Measurements from ENCODE around the gene KIF14. TPM values are rescaled to one million over a fixed set of nuclear protein-coding genes. Genes with fewer than 3 reads are reported as not detected.

Gene KIF14, protein sequence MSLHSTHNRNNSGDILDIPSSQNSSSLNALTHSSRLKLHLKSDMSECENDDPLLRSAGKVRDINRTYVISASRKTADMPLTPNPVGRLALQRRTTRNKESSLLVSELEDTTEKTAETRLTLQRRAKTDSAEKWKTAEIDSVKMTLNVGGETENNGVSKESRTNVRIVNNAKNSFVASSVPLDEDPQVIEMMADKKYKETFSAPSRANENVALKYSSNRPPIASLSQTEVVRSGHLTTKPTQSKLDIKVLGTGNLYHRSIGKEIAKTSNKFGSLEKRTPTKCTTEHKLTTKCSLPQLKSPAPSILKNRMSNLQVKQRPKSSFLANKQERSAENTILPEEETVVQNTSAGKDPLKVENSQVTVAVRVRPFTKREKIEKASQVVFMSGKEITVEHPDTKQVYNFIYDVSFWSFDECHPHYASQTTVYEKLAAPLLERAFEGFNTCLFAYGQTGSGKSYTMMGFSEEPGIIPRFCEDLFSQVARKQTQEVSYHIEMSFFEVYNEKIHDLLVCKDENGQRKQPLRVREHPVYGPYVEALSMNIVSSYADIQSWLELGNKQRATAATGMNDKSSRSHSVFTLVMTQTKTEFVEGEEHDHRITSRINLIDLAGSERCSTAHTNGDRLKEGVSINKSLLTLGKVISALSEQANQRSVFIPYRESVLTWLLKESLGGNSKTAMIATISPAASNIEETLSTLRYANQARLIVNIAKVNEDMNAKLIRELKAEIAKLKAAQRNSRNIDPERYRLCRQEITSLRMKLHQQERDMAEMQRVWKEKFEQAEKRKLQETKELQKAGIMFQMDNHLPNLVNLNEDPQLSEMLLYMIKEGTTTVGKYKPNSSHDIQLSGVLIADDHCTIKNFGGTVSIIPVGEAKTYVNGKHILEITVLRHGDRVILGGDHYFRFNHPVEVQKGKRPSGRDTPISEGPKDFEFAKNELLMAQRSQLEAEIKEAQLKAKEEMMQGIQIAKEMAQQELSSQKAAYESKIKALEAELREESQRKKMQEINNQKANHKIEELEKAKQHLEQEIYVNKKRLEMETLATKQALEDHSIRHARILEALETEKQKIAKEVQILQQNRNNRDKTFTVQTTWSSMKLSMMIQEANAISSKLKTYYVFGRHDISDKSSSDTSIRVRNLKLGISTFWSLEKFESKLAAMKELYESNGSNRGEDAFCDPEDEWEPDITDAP (N-terminal part only)
- 10 to 100 TPM in 1 of 5 donors, 1 to 10 TPM in 4; 3.4 to 15.6 (median 7.8) TPM for polyA plus RNA-seq (ENCODE audit: insufficient read depth in 1 of 5, insufficient read length in 5 of 5, low replicate concordance in 1 of 5)
- long read RNA-seq, donor 1: 0 reads
- long read RNA-seq, donor 2: 0 reads
- long read RNA-seq, donor 3: 0 reads
- long read RNA-seq, donor 4: 0 reads
- long read RNA-seq, donor 5, partial matches to known transcripts: 11 of 11 reads
- long read RNA-seq, donor 5, other reads (novel, unspliced or antisense): 0 of 11 reads
- long read RNA-seq, donor 6: 0 reads
- long read RNA-seq, donor 7: 0 reads
- long read RNA-seq, donor 8: 0 reads

- peak; percentile 89 to 93 for DNase-seq
Observed at GRCh38 chr1:200620273-200621131, at the start of gene KIF14. KIF14 (minus strand) TSS chr1:200620751; CDS start chr1:200618723, 2,028 bp downstream.

- DNase-seq: peak; percentile 97
Observed at GRCh38 chr1:200669314-200670241, 49.0 kb upstream of the KIF14 start, which contains the start of gene DDX59. DDX59 (minus strand) TSS chr1:200669907; CDS start chr1:200666740, 3,167 bp downstream.

DNA sequence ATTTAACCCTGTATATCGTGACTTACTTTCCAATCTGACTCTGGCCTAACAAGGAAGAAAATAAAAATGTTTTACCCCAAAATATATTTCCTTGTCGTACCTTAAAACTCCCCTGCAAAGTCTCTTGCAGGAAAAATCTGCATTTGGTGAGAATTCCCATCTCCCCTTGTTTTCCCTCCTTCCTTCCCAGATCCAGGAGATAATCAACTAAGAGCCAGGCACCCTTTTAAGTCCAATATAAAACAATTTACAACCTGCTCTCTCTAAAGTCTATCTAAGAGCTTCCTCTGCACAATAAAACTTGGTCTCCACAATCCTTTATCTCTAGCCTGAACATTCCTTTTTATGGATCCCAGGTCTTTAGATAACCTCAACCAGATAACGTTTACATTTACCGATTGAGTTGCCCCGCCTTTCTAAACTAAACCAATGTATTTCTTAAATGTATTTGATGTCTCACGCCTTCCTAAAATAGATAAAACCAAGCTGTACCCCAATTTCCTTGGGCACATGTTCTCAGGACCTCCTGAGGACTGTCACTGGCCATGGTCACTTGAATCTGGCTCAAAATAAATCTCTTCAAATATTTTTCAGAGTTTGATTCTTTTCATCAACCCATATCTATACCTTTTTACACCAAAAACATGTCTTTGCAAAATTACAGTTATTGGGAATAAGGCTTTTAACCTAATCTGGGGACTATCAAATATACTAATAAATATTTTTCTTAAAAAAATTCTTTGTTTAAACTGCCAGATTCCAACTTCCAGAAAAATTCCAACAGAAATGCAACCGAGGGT, 48.2 kb upstream of the KIF14 start:
- DNase-seq: no peak

GRCh38 chr1:200666309-200666708, 45.8 kb upstream of the KIF14 start:
- DNase-seq: no peak

DNA sequence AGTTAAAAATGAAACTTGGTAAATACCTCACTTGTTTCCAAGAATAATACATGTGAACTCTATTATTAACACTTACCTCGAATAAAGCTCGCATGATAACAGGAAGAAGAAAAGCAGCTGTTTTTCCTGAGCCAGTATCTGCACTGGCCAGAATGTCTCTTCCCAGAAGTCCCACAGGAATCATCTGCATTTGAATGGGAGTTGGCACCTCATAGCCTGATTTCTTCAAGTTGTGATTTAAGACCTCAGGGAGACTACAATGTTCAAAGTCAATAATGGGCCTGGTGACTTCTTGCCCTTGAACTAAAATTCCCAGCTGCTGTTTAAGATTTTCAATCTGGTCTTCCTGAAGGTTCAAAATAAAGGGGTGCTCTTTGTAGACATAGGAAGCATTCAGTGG, 45.3 kb upstream of the KIF14 start:
- no peak for DNase-seq

- no peak for DNase-seq
Observed at GRCh38 chr1:200660719-200661118, 40.2 kb upstream of the KIF14 start.

DNA sequence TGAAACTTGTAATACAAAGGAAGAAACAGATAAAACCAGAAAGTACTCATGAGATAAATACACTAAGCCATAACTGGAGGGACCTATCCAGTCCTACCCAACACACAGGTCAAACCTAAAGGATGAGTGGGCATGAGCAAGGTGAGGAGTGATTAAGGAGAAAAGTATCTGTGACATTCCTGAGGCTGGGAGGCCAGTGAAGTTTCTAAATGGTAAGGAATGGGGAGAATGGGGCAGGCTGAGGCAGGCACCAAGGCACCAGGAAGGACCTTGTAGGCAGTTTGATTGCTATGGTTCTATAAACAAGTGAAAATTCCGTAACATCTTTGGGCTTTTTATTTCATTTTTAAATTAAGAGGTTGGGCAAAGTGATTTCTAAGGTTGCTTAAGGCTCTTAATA, 38.7 kb upstream of the KIF14 start:
- no peak for DNase-seq

DNA sequence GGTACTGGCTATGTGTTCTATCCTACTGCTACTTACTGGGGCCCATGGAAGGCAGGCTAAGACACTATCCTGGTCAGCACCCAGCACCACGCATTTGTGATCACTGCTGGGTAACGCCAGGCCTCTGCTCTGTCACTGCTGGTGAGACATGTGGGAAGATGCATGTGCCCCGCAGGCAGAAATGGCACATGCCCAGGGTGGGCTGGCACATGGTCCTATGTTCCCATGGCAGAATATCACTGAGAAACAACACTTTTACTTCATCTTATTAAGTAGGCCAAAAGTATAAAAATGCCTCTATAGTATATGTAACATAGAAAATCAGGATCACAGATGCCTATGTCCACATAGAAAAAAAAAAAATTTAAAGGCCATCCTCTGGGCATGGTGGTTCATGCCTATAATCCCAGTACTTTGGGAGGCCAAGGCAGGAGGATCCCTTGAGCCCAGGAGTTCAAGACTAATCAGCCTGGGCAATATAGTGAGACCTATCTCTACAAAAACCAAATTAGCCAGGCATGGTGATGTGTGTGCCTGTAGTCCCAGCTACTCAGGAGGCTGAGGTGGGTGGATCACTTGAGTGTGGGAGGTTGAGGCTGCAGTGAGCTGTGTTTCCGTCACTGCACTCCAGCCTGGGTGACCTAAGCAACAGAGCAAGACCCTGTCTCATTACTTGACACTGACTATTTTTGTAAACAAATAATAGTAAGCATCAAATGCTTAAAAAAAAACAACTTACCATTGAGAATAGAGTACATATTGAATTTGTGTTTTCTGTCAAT, 37.7 kb upstream of the KIF14 start:
- DNase-seq: no peak

DNA sequence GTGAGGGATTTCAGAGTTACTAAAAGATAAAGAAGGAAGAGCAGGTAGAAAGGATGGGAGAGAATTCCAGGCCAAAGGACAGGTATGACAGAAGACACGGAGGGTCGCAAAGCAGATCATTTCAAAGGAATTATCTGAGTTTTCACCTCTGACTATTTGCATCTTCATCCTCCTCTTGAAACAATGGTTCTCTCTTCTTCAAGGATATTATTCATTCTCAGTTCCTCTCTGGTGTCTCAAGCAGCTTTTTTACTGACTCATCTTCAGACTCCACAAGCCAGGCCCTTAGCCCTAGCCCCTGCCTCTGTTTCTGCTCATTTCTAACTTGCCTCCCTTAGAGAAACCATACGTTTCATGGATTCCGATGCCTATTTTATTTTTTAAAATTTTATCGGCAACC, 34.1 kb upstream of the KIF14 start:
- no peak for DNase-seq

DNA sequence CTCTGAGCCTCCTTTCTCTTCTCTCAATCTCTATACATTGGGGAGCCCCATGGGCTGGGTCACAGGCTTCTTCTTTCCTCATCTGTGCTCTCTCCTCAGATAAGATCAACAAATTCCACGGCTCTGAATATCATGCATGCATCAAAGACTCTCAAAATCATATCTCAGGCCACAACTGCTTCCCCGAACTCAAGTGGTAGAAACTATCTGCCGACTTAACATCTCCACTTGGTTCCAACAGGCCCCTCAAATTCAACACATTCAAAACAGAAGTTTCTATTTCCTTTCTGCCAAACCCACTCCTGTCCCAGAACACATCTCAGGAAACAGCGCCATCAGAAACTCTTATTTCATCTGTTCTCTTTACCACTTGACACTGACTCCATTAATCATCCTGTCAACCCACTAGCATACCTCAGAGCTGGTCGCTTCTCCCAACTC, 32.5 kb upstream of the KIF14 start:
- no peak for DNase-seq

- no peak for DNase-seq
Observed at GRCh38 chr1:200652378-200652777, 31.8 kb upstream of the KIF14 start.

DNA sequence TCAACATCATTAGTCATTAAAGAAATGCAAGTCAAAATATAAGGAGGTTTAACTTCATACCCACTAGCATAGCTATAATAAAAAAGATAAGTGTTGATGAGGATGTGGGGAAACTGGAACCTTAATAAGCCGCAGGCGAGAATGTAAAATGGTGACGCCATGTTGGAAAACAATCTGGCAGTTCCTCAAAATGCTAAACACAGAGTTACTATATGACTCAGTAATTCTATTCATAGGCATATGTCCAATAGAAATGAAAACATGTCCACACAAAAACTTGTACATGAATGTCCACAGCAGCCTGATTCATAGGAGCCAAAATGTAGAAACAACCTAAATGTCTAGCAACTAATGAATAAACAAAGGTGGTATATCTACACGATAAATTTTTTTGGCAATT, 26.0 kb upstream of the KIF14 start:
- DNase-seq: no peak

GRCh38 chr1:200644021-200644420, 23.5 kb upstream of the KIF14 start:
- DNase-seq: no peak

- DNase-seq: no peak
Observed at GRCh38 chr1:200642481-200642880, 21.9 kb upstream of the KIF14 start.

DNA sequence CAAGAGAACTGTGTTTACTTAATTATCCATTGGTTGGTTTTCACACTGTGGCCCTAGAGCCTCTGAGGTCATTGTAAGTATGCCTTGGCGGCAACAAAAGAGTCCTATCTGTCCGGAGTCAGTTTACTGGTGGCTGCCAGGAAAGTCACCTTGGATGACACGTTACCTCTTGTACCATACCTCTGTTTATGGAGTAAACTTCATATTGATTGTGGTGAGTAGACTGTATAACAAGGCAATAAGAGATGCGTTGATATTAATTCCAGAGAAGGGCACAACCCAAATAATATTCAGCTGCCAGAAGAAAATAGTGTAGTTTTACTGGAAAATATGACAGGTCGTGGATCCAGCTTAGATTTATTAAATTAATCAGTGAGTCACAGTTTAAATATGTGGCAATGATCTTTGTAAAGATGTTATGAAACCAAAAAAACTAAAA, 20.4 kb upstream of the KIF14 start:
- no peak for DNase-seq

DNA sequence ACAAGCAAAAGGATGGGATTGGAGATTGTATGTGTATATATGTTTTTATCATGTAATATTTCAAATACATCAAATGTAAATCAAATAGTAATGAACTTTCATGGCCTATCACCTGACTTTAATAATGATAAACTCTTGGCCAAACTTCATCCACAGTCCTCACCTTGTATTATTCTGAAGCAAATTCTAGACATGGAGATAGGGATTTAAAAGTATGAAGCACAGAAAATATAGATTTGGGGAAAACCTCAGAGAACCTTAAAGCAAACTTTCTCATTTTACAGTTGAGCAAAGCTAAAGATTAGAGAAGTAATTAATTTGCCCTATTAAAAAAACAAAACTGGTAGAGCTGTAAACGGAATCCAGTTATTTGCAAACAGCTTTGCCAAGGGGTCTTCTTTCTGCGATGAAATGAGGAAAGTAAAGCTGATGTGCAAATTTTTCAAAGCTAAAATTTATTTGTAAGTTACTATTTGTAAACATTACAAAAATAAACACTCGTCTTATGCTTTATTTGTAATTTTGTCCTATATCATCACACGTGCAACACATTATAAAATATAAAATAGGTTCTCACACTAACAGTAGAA, 19.9 kb upstream of the KIF14 start:
- no peak for DNase-seq

GRCh38 chr1:200638073-200638472, 17.5 kb upstream of the KIF14 start:
- DNase-seq: no peak
